ENCODE results near the gene CBX5.
"Not testable (repeated sequence)": the region's sequence is repeated elsewhere in the genome, so short reads cannot be mapped to it uniquely, and the experiment has no call there.

CBX5 gene

DNA sequence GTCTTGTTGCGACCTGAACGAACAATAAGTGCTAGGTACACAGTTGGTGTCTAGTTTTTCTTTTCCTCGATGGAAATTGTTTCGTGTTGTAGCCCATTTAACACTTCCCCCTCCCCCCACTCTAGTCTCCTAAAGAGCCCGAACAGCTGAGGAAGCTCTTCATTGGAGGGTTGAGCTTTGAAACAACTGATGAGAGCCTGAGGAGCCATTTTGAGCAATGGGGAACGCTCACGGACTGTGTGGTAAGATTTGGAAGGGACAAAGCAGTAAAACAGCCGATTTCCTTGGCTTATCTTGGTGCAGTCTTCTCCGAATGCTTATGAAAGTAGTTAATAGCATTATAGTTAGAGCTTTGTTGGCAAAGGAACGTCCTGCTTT, 1.3 kb upstream of the CBX5 start:
- H3K4me1 ChIP-seq (ENCODE audit: control insufficient read depth, insufficient read depth, low read depth, low read length); H2BK15ac ChIP-seq (ENCODE audit: low read depth, poor library complexity, severe bottlenecking); H3K9me3 ChIP-seq (ENCODE audit: control insufficient read depth, low read length); H2BK12ac ChIP-seq (ENCODE audit: low read length in 2 of 2); H3K27me3 ChIP-seq (ENCODE audit: control insufficient read depth in 1 of 2, insufficient read depth in 1 of 2, low read length in 2 of 2); H2AFZ ChIP-seq (ENCODE audit: low read depth, low read length); H3K79me1 ChIP-seq (replicated peaks; ENCODE audit: low read length, poor library complexity, severe bottlenecking); DNase-seq; H3K23ac ChIP-seq (ENCODE audit: low read length in 2 of 2); H2BK5ac ChIP-seq (ENCODE audit: low read depth, low read length, poor library complexity, severe bottlenecking); H2BK120ac ChIP-seq (ENCODE audit: low read depth, low read length): not testable (repeated sequence)
- peak overlapping the region; percentile 75 to 81 for H3K18ac ChIP-seq (ENCODE audit: low read depth in 1 of 2, low read length in 2 of 2)
- peak overlapping the region; percentile 86 for H3K27ac ChIP-seq (ENCODE audit: low read length, poor library complexity, severe bottlenecking)
- H3K4ac ChIP-seq (ENCODE audit: low read depth in 1 of 2, low read length in 2 of 2): peak overlapping the region; percentile 83 to 90
- peak overlapping the region in 1 of 2 experiments; percentile 5 for H3K14ac ChIP-seq (ENCODE audit: low read length in 2 of 2)
- peak overlapping the region; percentile 65 for H3K4me2 ChIP-seq (ENCODE audit: low read length, poor library complexity, severe bottlenecking)
- peak overlapping the region; percentile 95 for H3K9ac ChIP-seq (ENCODE audit: low read length)
- H3K36me3 ChIP-seq (ENCODE audit: control insufficient read depth in 1 of 2, insufficient read depth in 2 of 2, low read depth in 1 of 2, low read length in 2 of 2): peaks cover 9 to 50% of the 10 kb centered on the region in 2 experiments
- H4K8ac ChIP-seq (ENCODE audit: low read length): peak overlapping the region; percentile 83
- WGBS: 3% methylated on average over 9 of the region's 10 CpGs
- H3K4me3 ChIP-seq (ENCODE audit: insufficient read depth in 1 of 2, low read depth in 1 of 2, low read length in 2 of 2): peak overlapping the region; percentile 65 to 88
- peak overlapping the region; percentile 19 for H2AK5ac ChIP-seq (ENCODE audit: low read length, severe bottlenecking)
- peak overlapping the region; percentile 30 for H4K91ac ChIP-seq (ENCODE audit: low read length)

DNA sequence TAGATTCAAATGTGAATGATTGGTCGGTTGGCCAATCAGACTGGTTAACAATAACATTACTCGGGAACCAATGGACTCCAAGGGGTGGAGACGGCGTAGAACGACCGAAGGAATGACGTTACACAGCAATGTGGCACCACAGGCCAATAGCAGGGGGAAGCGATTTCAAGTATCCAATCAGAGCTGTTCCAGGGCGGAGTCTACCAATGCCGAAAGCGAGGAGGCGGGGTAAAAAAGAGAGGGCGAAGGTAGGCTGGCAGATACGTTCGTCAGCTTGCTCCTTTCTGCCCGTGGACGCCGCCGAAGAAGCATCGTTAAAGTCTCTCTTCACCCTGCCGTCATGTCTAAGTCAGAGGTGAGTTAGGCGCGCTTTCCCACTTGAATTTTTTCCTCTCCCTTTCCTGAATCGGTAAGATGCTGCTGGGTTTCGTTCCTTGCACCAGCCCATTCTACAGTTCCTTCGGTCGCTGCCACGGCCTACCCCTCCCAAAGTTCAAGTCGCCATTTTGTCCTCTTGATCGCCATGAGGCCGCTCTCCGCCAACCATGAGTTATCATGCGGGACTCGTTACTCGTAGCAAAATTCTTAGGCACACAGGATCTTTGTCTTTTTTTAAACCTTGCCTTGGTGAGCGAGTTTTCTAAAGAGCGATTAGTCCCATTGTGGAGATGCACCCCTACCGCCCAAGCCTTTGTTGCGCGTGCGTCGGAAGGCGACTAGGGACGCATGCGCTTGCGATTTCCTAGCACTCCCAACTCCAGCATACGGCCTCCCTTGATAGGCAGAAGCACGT, 742 bp upstream of the CBX5 start, which contains the start of gene HNRNPA1:
Gene HNRNPA1, plus strand, starts transcription at position 259 of the 793 bp plus-strand sequence. Its CDS starts 82 bp downstream, at position 341.
- Histone ChIP-seq H2AK5ac (ENCODE audit: low read length, severe bottlenecking) (peak within 1 kb of the TSS; percentile 19), H4K8ac (ENCODE audit: low read length) (peak within 1 kb of the TSS; percentile 83), H3K18ac (ENCODE audit: low read depth in 1 of 2, low read length in 2 of 2) (peak within 1 kb of the TSS; percentile 75 to 97), H3K9me3 (ENCODE audit: control insufficient read depth, low read length) (no peaks in the 10 kb centered on the region), H3K79me1 (replicated peaks; ENCODE audit: low read length, poor library complexity, severe bottlenecking) (no peaks in the 10 kb centered on the region), H3K4me1 (ENCODE audit: control insufficient read depth, insufficient read depth, low read depth, low read length) (peaks cover 5% of the 10 kb centered on the region), H2BK5ac (ENCODE audit: low read depth, low read length, poor library complexity, severe bottlenecking) (peak within 1 kb of the TSS; percentile 80), H2BK15ac (ENCODE audit: low read depth, poor library complexity, severe bottlenecking) (peak within 1 kb of the TSS; percentile 66), H2BK12ac (ENCODE audit: low read length in 2 of 2) (peak within 1 kb of the TSS in 1 of 2 experiments; percentile 38), H3K14ac (ENCODE audit: low read length in 2 of 2) (peak within 1 kb of the TSS in 1 of 2 experiments; percentile 68), H3K27ac (ENCODE audit: low read length, poor library complexity, severe bottlenecking) (peak within 1 kb of the TSS; percentile 93), H2AFZ (ENCODE audit: low read depth, low read length) (no peak within 1 kb of the TSS), H3K36me3 (ENCODE audit: control insufficient read depth in 1 of 2, insufficient read depth in 2 of 2, low read depth in 1 of 2, low read length in 2 of 2) (peaks cover 5 to 44% of the 10 kb centered on the region in 2 experiments), H3K4me3 (ENCODE audit: insufficient read depth in 1 of 2, low read depth in 1 of 2, low read length in 2 of 2) (peak within 1 kb of the TSS; percentile 75 to 88), H2BK120ac (ENCODE audit: low read depth, low read length) (peak within 1 kb of the TSS; percentile 57), H3K9ac (ENCODE audit: low read length) (peak within 1 kb of the TSS; percentile 95), H3K4ac (ENCODE audit: low read depth in 1 of 2, low read length in 2 of 2) (peak within 1 kb of the TSS; percentile 83 to 90), H3K4me2 (ENCODE audit: low read length, poor library complexity, severe bottlenecking) (peak within 1 kb of the TSS; percentile 75), H3K27me3 (ENCODE audit: control insufficient read depth in 1 of 2, insufficient read depth in 1 of 2, low read length in 2 of 2) (no peaks in the 10 kb centered on the region), H3K23ac (ENCODE audit: low read length in 2 of 2) (no peak within 1 kb of the TSS), H4K91ac (ENCODE audit: low read length) (peak within 1 kb of the TSS; percentile 89)
- DNase-seq: peak; percentile 100
- under 1% methylated on average over 43 of the region's 48 CpGs for WGBS

DNA sequence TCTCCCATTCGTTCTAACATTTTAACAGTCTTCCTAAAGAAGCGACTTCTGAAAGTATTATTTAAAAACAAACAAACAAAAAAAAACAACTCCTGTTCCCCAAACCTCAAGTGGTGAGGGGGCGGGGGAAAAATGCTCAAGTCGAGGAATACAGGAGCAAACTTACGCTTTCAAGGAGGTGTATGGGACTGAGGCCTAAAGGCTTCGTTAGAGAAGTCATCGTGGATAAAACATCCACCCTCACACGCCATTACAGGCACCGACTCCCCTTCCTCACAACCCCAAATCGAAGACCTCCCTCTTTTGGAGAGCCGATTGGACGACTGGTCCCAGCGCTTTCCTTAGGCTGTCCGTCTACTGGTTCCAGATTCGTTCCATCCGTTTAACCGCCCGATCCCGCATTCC, 693 bp downstream of the CBX5 start:
- Histone ChIP-seq H3K79me1 (replicated peaks; ENCODE audit: low read length, poor library complexity, severe bottlenecking) (no peaks in the 10 kb centered on the region), H2AFZ (ENCODE audit: low read depth, low read length) (no peak overlapping the region), H3K27ac (ENCODE audit: low read length, poor library complexity, severe bottlenecking) (peak overlapping the region; percentile 96), H3K9me3 (ENCODE audit: control insufficient read depth, low read length) (no peaks in the 10 kb centered on the region), H3K36me3 (ENCODE audit: control insufficient read depth in 1 of 2, insufficient read depth in 2 of 2, low read depth in 1 of 2, low read length in 2 of 2) (peaks cover 5 to 32% of the 10 kb centered on the region in 2 experiments), H3K4me3 (ENCODE audit: insufficient read depth in 1 of 2, low read depth in 1 of 2, low read length in 2 of 2) (peak overlapping the region; percentile 62 to 88), H2BK5ac (ENCODE audit: low read depth, low read length, poor library complexity, severe bottlenecking) (peak overlapping the region; percentile 84), H3K9ac (ENCODE audit: low read length) (peak overlapping the region; percentile 95), H2BK120ac (ENCODE audit: low read depth, low read length) (no peak overlapping the region), H4K8ac (ENCODE audit: low read length) (no peak overlapping the region), H3K27me3 (ENCODE audit: control insufficient read depth in 1 of 2, insufficient read depth in 1 of 2, low read length in 2 of 2) (no peaks in the 10 kb centered on the region), H3K18ac (ENCODE audit: low read depth in 1 of 2, low read length in 2 of 2) (peak overlapping the region in 1 of 2 experiments; percentile 60), H3K23ac (ENCODE audit: low read length in 2 of 2) (no peak overlapping the region), H3K4ac (ENCODE audit: low read depth in 1 of 2, low read length in 2 of 2) (peak overlapping the region in 1 of 2 experiments; percentile 93), H3K4me2 (ENCODE audit: low read length, poor library complexity, severe bottlenecking) (peak overlapping the region; percentile 75), H3K4me1 (ENCODE audit: control insufficient read depth, insufficient read depth, low read depth, low read length) (peaks cover 5% of the 10 kb centered on the region), H3K14ac (ENCODE audit: low read length in 2 of 2) (peak overlapping the region in 1 of 2 experiments; percentile 82), H4K91ac (ENCODE audit: low read length) (no peak overlapping the region), H2BK15ac (ENCODE audit: low read depth, poor library complexity, severe bottlenecking) (no peak overlapping the region), H2AK5ac (ENCODE audit: low read length, severe bottlenecking) (peak overlapping the region; percentile 86), H2BK12ac (ENCODE audit: low read length in 2 of 2) (peak overlapping the region in 1 of 2 experiments; percentile 76)
- WGBS: under 1% methylated on average over 19 of the region's 19 CpGs
- DNase-seq: no peak

DNA sequence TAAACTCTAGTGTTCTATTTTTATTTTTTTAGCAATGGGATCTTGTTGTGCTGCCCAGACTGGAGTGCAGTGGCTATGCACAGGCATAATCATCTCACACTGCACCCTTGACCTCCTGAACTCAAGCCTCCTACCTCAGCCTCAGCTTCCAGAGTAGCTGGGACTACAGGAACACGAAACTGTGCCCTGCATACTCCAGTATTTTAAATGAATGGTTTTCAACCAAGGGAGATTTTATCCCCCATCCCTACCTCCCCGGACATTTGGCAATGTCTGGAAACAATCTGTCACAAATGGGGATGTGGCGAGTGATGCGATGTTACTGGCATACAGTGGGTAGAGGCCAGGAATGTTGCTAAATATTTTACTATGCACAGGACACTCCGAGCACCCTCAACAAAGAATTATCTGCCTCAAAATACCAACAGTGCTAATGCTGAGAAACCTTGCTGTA, 2.1 kb downstream of the CBX5 start:
- 45% methylated on average over 3 of the region's 5 CpGs for WGBS
- H3K23ac ChIP-seq (ENCODE audit: low read length in 2 of 2): no peak overlapping the region
- H2AFZ ChIP-seq (ENCODE audit: low read depth, low read length): no peak overlapping the region
- H2BK15ac ChIP-seq (ENCODE audit: low read depth, poor library complexity, severe bottlenecking): no peak overlapping the region
- H3K18ac ChIP-seq (ENCODE audit: low read depth in 1 of 2, low read length in 2 of 2): peak overlapping the region in 1 of 2 experiments; percentile 24
- no peak overlapping the region for H3K14ac ChIP-seq (ENCODE audit: low read length in 2 of 2)
- H3K4ac ChIP-seq (ENCODE audit: low read depth in 1 of 2, low read length in 2 of 2): peak overlapping the region in 1 of 2 experiments; percentile 51
- H2BK5ac ChIP-seq (ENCODE audit: low read depth, low read length, poor library complexity, severe bottlenecking): peak overlapping the region; percentile 73
- H2AK5ac ChIP-seq (ENCODE audit: low read length, severe bottlenecking): peak overlapping the region; percentile 65
- no peaks in the 10 kb centered on the region for H3K9me3 ChIP-seq (ENCODE audit: control insufficient read depth, low read length)
- H4K91ac ChIP-seq (ENCODE audit: low read length): no peak overlapping the region
- H3K36me3 ChIP-seq (ENCODE audit: control insufficient read depth in 1 of 2, insufficient read depth in 2 of 2, low read depth in 1 of 2, low read length in 2 of 2): peaks cover 5 to 31% of the 10 kb centered on the region in 2 experiments
- no peak overlapping the region for H2BK120ac ChIP-seq (ENCODE audit: low read depth, low read length)
- peaks cover 3% of the 10 kb centered on the region for H3K4me1 ChIP-seq (ENCODE audit: control insufficient read depth, insufficient read depth, low read depth, low read length)
- peak; percentile 53 for DNase-seq
- peak overlapping the region in 1 of 2 experiments; percentile 88 for H3K4me3 ChIP-seq (ENCODE audit: insufficient read depth in 1 of 2, low read depth in 1 of 2, low read length in 2 of 2)
- H3K27ac ChIP-seq (ENCODE audit: low read length, poor library complexity, severe bottlenecking): peak overlapping the region; percentile 79
- no peak overlapping the region for H4K8ac ChIP-seq (ENCODE audit: low read length)
- H3K4me2 ChIP-seq (ENCODE audit: low read length, poor library complexity, severe bottlenecking): peak overlapping the region; percentile 82
- H3K9ac ChIP-seq (ENCODE audit: low read length): peak overlapping the region; percentile 95
- H3K79me1 ChIP-seq (replicated peaks; ENCODE audit: low read length, poor library complexity, severe bottlenecking): peaks cover 4% of the 10 kb centered on the region
- H2BK12ac ChIP-seq (ENCODE audit: low read length in 2 of 2): peak overlapping the region in 1 of 2 experiments; percentile 56
- H3K27me3 ChIP-seq (ENCODE audit: control insufficient read depth in 1 of 2, insufficient read depth in 1 of 2, low read length in 2 of 2): no peaks in the 10 kb centered on the region

Measured in mesenchymal stem cell (in vitro differentiated cells and primary cell).